MM.1S (cell line): ENCODE results near the gene RAET1L.

Experiments used
- DNase-seq: peaks from one replicate; pipeline ENCODE4 v3.0.0-alpha.2; 2015
- H2AFZ ChIP-seq: fragments of 300-600 bp; sonication (generic); 2 replicates; pipeline ENCODE4 v1.6.0; 2016; ENCODE audit warnings: antibody characterized with exemption, low read length
- H3F3A ChIP-seq: fragments of 300-600 bp; sonication (generic); 2 replicates; pipeline ENCODE4 v1.6.1; 2016; ENCODE audit warnings: mild to moderate bottlenecking, antibody characterized with exemption, low read length, moderate library complexity, mixed read lengths; ENCODE audit not compliant: insufficient read depth
- H3K27ac ChIP-seq: fragments of 300-600 bp; sonication (generic); 2 replicates; pipeline ENCODE4 v1.5.1; 2016; ENCODE audit warnings: mild to moderate bottlenecking, low read length
- H3K27me3 ChIP-seq: fragments of 300-600 bp; sonication (generic); replicated peaks from 2 replicates; pipeline ENCODE4 v1.6.0; 2016; ENCODE audit warnings: low read length; ENCODE audit not compliant: insufficient read depth
- H3K36me3 ChIP-seq: fragments of 300-600 bp; sonication (generic); replicated peaks from 2 replicates; pipeline ENCODE4 v1.6.1; 2016; ENCODE audit warnings: mild to moderate bottlenecking, low read length, mixed read lengths; ENCODE audit not compliant: insufficient read depth
- H3K4me1 ChIP-seq: fragments of 300-600 bp; sonication (generic); 2 replicates; pipeline ENCODE4 v1.6.1; 2016; ENCODE audit warnings: low read length, mixed read lengths
- H3K4me2 ChIP-seq: fragments of 300-600 bp; sonication (generic); 2 replicates; pipeline ENCODE4 v1.6.0; 2016; ENCODE audit warnings: low read depth, low read length
- H3K4me3 ChIP-seq: fragments of 300-600 bp; sonication (generic); 2 replicates; pipeline ENCODE4 v1.5.1; 2016; ENCODE audit warnings: low read length, mixed read lengths
- H3K79me2 ChIP-seq: fragments of 300-600 bp; sonication (generic); 2 replicates; pipeline ENCODE4 v1.6.1; 2016; ENCODE audit warnings: mixed run types, low read length, mixed read lengths
- H3K9ac ChIP-seq: fragments of 300-600 bp; sonication (generic); 2 replicates; pipeline ENCODE4 v1.6.1; 2016; ENCODE audit warnings: low read length, mixed read lengths
- H3K9me2 ChIP-seq: fragments of 300-600 bp; sonication (generic); replicated peaks from 2 replicates; pipeline ENCODE4 v1.6.1; 2016; ENCODE audit warnings: mild to moderate bottlenecking, low read length, mixed read lengths; ENCODE audit not compliant: insufficient read depth
- H3K9me3 ChIP-seq: fragments of 300-600 bp; sonication (generic); replicated peaks from 2 replicates; pipeline ENCODE4 v1.6.1; 2016; ENCODE audit warnings: mild to moderate bottlenecking, low read length, mixed read lengths; ENCODE audit not compliant: insufficient read depth
- H4K20me1 ChIP-seq: fragments of 300-600 bp; sonication (generic); 2 replicates; pipeline ENCODE4 v1.6.1; 2016; ENCODE audit warnings: mild to moderate bottlenecking, low read length, moderate library complexity, mixed read lengths; ENCODE audit not compliant: insufficient read depth
- CTCF ChIP-seq: fragments of 300-600 bp; sonication (generic); IDR thresholded peaks from 2 replicates; pipeline ENCODE4 v1.5.1; 2016; ENCODE audit warnings: antibody characterized with exemption, low read length, mixed read lengths
- EZH2 ChIP-seq: fragments of 300-600 bp; sonication (generic); optimal IDR thresholded peaks from 2 replicates; pipeline ENCODE3; 2017; ENCODE audit warnings: low read depth, mild to moderate bottlenecking, antibody characterized with exemption, low read length, mixed read lengths
- EZH2phosphoT487 ChIP-seq: fragments of 300-600 bp; sonication (generic); IDR thresholded peaks from 2 replicates; pipeline ENCODE4 v1.6.1; 2018; ENCODE audit warnings: antibody characterized with exemption, low read length

RAET1L gene

GRCh38 chr6:150070236-150070818 lies 45.0 kb upstream of the RAET1L start:
- Histone ChIP-seq H3K27ac (no peak overlapping the region), H4K20me1 (no peaks in the 10 kb centered on the region), H3K79me2 (no peaks in the 10 kb centered on the region), H2AFZ (no peak overlapping the region), H3F3A (no peaks in the 10 kb centered on the region), H3K9ac (no peak overlapping the region), H3K4me1 (no peaks in the 10 kb centered on the region), H3K9me2 (no peaks in the 10 kb centered on the region), H3K4me3 (no peak overlapping the region), H3K9me3 (no peaks in the 10 kb centered on the region), H3K4me2 (no peak overlapping the region), H3K27me3 (no peaks in the 10 kb centered on the region), H3K36me3 (no peaks in the 10 kb centered on the region)
- no peak for DNase-seq
- TF ChIP-seq EZH2 (no peak), CTCF (no peak), EZH2phosphoT487 (no peak)

GRCh38 chr6:150069706-150070105 lies 44.4 kb upstream of the RAET1L start:
- no peak for TF ChIP-seq EZH2
- no peak for TF ChIP-seq EZH2phosphoT487
- TF ChIP-seq CTCF: no peak
- no peak overlapping the region for H3K4me2 ChIP-seq

GRCh38 chr6:150068720-150069648 lies 43.7 kb upstream of the RAET1L start, which contains the start of gene ULBP3:
ULBP3 (minus strand) TSS chr6:150069121; CDS start chr6:150069066, 55 bp downstream.
- no peaks in the 10 kb centered on the region for H3K9me2 ChIP-seq
- TF ChIP-seq EZH2: no peak
- TF ChIP-seq EZH2phosphoT487: no peak
- TF ChIP-seq CTCF: peak; percentile 42
- DNase-seq: peak; percentile 72
- no peaks in the 10 kb centered on the region for H3K36me3 ChIP-seq
- no peaks in the 10 kb centered on the region for H3K79me2 ChIP-seq
- no peaks in the 10 kb centered on the region for H3F3A ChIP-seq
- no peaks in the 10 kb centered on the region for H3K9me3 ChIP-seq
- H3K9ac ChIP-seq: no peak within 1 kb of the TSS; the same call in 1 of the 2 replicates
- peak within 1 kb of the TSS; percentile 67 for H3K4me3 ChIP-seq
- H3K4me1 ChIP-seq: no peaks in the 10 kb centered on the region
- H3K4me2 ChIP-seq: peak within 1 kb of the TSS; percentile 57
- H3K27ac ChIP-seq: no peak within 1 kb of the TSS
- H2AFZ ChIP-seq: peak within 1 kb of the TSS; percentile 70
- no peaks in the 10 kb centered on the region for H3K27me3 ChIP-seq
- H4K20me1 ChIP-seq: no peaks in the 10 kb centered on the region

More at GRCh38 chr6:150069706-150070105, 44.4 kb upstream of the RAET1L start:
- H3K79me2 ChIP-seq: no peaks in the 10 kb centered on the region
- no peaks in the 10 kb centered on the region for H4K20me1 ChIP-seq
- H3K27ac ChIP-seq: no peak overlapping the region
- H3K36me3 ChIP-seq: no peaks in the 10 kb centered on the region
- H3K4me1 ChIP-seq: no peaks in the 10 kb centered on the region
- no peak overlapping the region for H3K4me3 ChIP-seq
- DNase-seq: no peak
- no peaks in the 10 kb centered on the region for H3K9me2 ChIP-seq
- H3K27me3 ChIP-seq: no peaks in the 10 kb centered on the region
- no peak overlapping the region for H3K9ac ChIP-seq
- no peaks in the 10 kb centered on the region for H3F3A ChIP-seq
- peak overlapping the region; percentile 38; the same call in 1 of the 2 replicates for H2AFZ ChIP-seq
- H3K9me3 ChIP-seq: no peaks in the 10 kb centered on the region
